NCI-H1694 treated with DMSO at 0.1 percent for 48 hours (cell line): ENCODE data around the gene ZNF507.
"Not testable (repeated sequence)": the region's sequence is repeated elsewhere in the genome, so short reads cannot be mapped to it uniquely, and the experiment has no call there.

ENCODE experiments used
- DNase-seq: peaks from one replicate; lab custom pipeline; 2025; lab: John Stamatoyannopoulos, UW

ZNF507 gene

GRCh38 chr19:32368787-32369186 is 23.4 kb downstream of the ZNF507 start:
- no peak for DNase-seq

- no peak for DNase-seq
Observed at GRCh38 chr19:32372726-32373517, 27.5 kb downstream of the ZNF507 start.

- no peak for DNase-seq
Observed at GRCh38 chr19:32373585-32374295, 28.3 kb downstream of the ZNF507 start.

- not testable (repeated sequence) for DNase-seq
Observed at GRCh38 chr19:32374362-32374761, 29.0 kb downstream of the ZNF507 start.

GRCh38 chr19:32377088-32377487 is 31.7 kb downstream of the ZNF507 start:
- not testable (repeated sequence) for DNase-seq

- DNase-seq = no peak
Observed at GRCh38 chr19:32380269-32380668, 34.9 kb downstream of the ZNF507 start.

GRCh38 chr19:32387701-32388392 is 42.4 kb downstream of the ZNF507 start:
- DNase-seq = no peak

- peak; percentile 50 for DNase-seq
Observed at GRCh38 chr19:32388393-32388855, 43.0 kb downstream of the ZNF507 start.

- DNase-seq = no peak
Observed at GRCh38 chr19:32392901-32393300, 47.5 kb downstream of the ZNF507 start.

GRCh38 chr19:32396046-32396652 is 50.7 kb downstream of the ZNF507 start:
- DNase-seq = no peak

GRCh38 chr19:32397671-32398101 is 52.3 kb downstream of the ZNF507 start:
- no peak for DNase-seq

GRCh38 chr19:32401992-32402391 is 56.6 kb downstream of the ZNF507 start:
- no peak for DNase-seq

- DNase-seq = no peak
Observed at GRCh38 chr19:32403291-32403995, 58.0 kb downstream of the ZNF507 start.

- no peak for DNase-seq
Observed at GRCh38 chr19:32404213-32404932, 59.0 kb downstream of the ZNF507 start.

- no peak for DNase-seq
Observed at GRCh38 chr19:32404933-32405430, 59.6 kb downstream of the ZNF507 start.

- DNase-seq = peak; percentile 80
Observed at GRCh38 chr19:32405431-32406160, 60.2 kb downstream of the ZNF507 start, which contains the start of gene DPY19L3. TSS of gene DPY19L3 (plus strand) at chr19:32405770. CDS start at chr19:32408254, 2,484 bp downstream.

GRCh38 chr19:32406161-32407003 is 61.0 kb downstream of the ZNF507 start:
- DNase-seq = no peak
